Thymus (tissue), 11 donors: ENCODE data around the gene TKT. TPM values are rescaled to one million over a fixed set of nuclear protein-coding genes. Genes with fewer than 3 reads are reported as not detected.
A peak's percentile ranks its signal among the peaks of the same experiment; 100 is the strongest.

Experiments
- DNase-seq, 9 donors: peaks; one replicate each; pipeline ENCODE4 v3.0.0-alpha.2; 2013; ENCODE audit warnings: low spot score in 9 of 9, low read depth in 6 of 9, missing footprints in 1 of 9
- H3K27ac ChIP-seq, 2 donors: one replicate each; pipeline ENCODE4 v1.5.1; 2013; ENCODE audit warnings: control low read depth in 1 of 2, low read depth in 1 of 2, low read length in 1 of 2, mild to moderate bottlenecking in 1 of 2, moderate library complexity in 1 of 2
- H3K27me3 ChIP-seq, 2 donors: one replicate each; pipeline ENCODE4 v1.5.1; 2013; ENCODE audit warnings: low read length in 1 of 2; ENCODE audit not compliant: control insufficient read depth in 2 of 2, insufficient read depth in 1 of 2
- H3K36me3 ChIP-seq, 2 donors: one replicate each; pipeline ENCODE4 v1.5.1; 2013; ENCODE audit warnings: low read length in 1 of 2, mild to moderate bottlenecking in 1 of 2, moderate library complexity in 1 of 2; ENCODE audit not compliant: control insufficient read depth in 2 of 2, insufficient read depth in 2 of 2
- H3K4me1 ChIP-seq, 2 donors: one replicate each; pipeline ENCODE4 v1.5.1; 2013; ENCODE audit warnings: low read length in 2 of 2; ENCODE audit not compliant: control insufficient read depth in 2 of 2, insufficient read depth in 2 of 2
- H3K4me3 ChIP-seq, 2 donors: one replicate each; pipeline ENCODE4 v1.5.1; 2013; ENCODE audit warnings: low read length in 2 of 2, control low read depth in 1 of 2, mild to moderate bottlenecking in 1 of 2
- H3K9me3 ChIP-seq, 2 donors: one replicate each; pipeline ENCODE4 v1.5.1; 2013; ENCODE audit warnings: low read length in 1 of 2, mild to moderate bottlenecking in 1 of 2; ENCODE audit not compliant: control insufficient read depth in 2 of 2, insufficient read depth in 1 of 2
- WGBS: extraction: QIAGEN DNeasy Blood & Tissue Kit; methylation state at CpG from one replicate; pipeline ENCODE4 v1.1.7; 2013; 5-methylcytosine and 5-hydroxymethylcytosine counted together
- polyA plus RNA-seq: library from polyadenylated mRNA; stranded (reverse); fragments of 200-250 nt; gene quantifications from one replicate; pipeline ENCODE4 v1.2.3, GENCODE V29; 2013
- total RNA-seq: library from RNA; stranded (reverse); fragments of 120-200 nt; gene quantifications from one replicate; pipeline ENCODE4 v1.2.4, GENCODE V29; 2013
- donor health status: healthy.

The TKT gene
- total and polyA plus RNA-seq, 2 donors: 90.6 to 179 TPM

GRCh38 chr3:53200501-53201498, 55.0 kb downstream of the TKT start:
- Histone ChIP-seq H3K4me1 (peaks cover 0 to 7% of the 10 kb centered on the region in 2 donors), H3K36me3 (no peaks in the 10 kb centered on the region)

GRCh38 chr3:53199834-53200233, 56.0 kb downstream of the TKT start:
- no peak for DNase-seq
- Histone ChIP-seq H3K27ac (no peak overlapping the region), H3K27me3 (peaks cover 0 to 3% of the 10 kb centered on the region in 2 donors), H3K4me1 (peaks cover 0 to 10% of the 10 kb centered on the region in 2 donors), H3K36me3 (no peaks in the 10 kb centered on the region), H3K9me3 (no peaks in the 10 kb centered on the region), H3K4me3 (no peak overlapping the region)
- 81% methylated on average over 3 of the region's 3 CpGs for WGBS

More at GRCh38 chr3:53200501-53201498, 55.0 kb downstream of the TKT start:
- 94% methylated on average over 19 of the region's 19 CpGs for WGBS
- Histone ChIP-seq H3K27ac (no peak overlapping the region), H3K9me3 (no peaks in the 10 kb centered on the region), H3K27me3 (peaks cover 0 to under 1% of the 10 kb centered on the region in 2 donors), H3K4me3 (no peak overlapping the region)
- DNase-seq: no peak

GRCh38 chr3:53198996-53199395, 56.8 kb downstream of the TKT start:
- H3K36me3 ChIP-seq: no peaks in the 10 kb centered on the region
- no peak for DNase-seq
- peaks cover 0 to 15% of the 10 kb centered on the region in 2 donors for H3K4me1 ChIP-seq
- WGBS: 97% methylated on average over 7 of the region's 7 CpGs
- H3K27ac ChIP-seq: no peak overlapping the region
- no peak overlapping the region for H3K4me3 ChIP-seq
- peaks cover 0 to 3% of the 10 kb centered on the region in 2 donors for H3K27me3 ChIP-seq
- H3K9me3 ChIP-seq: no peaks in the 10 kb centered on the region

GRCh38 chr3:53198256-53198977, 57.4 kb downstream of the TKT start:
- Histone ChIP-seq H3K27me3 (peaks cover 0 to 3% of the 10 kb centered on the region in 2 donors), H3K36me3 (no peaks in the 10 kb centered on the region), H3K4me3 (no peak overlapping the region), H3K9me3 (no peaks in the 10 kb centered on the region), H3K4me1 (peaks cover 0 to 15% of the 10 kb centered on the region in 2 donors), H3K27ac (no peak overlapping the region)
- DNase-seq: no peak
- 85% methylated on average over 10 of the region's 10 CpGs for WGBS

- Histone ChIP-seq H3K36me3 (peaks cover 3% of the 10 kb centered on the region in 2 donors), H3K9me3 (no peaks in the 10 kb centered on the region), H3K27ac (no peak overlapping the region), H3K4me3 (no peak overlapping the region), H3K27me3 (peaks cover 0 to 3% of the 10 kb centered on the region in 2 donors), H3K4me1 (peaks cover 0 to 20% of the 10 kb centered on the region in 2 donors)
- WGBS: 76% methylated on average over 17 of the region's 17 CpGs
- peak in 1 of 9 donors; percentile 37 for DNase-seq
These were observed 59.0 kb downstream of the TKT start for GRCh38 chr3:53196575-53197407.

- Histone ChIP-seq H3K4me3 (no peak overlapping the region), H3K9me3 (no peaks in the 10 kb centered on the region), H3K27me3 (peaks cover 0 to 3% of the 10 kb centered on the region in 2 donors), H3K27ac (no peak overlapping the region), H3K36me3 (peaks cover 3 to 6% of the 10 kb centered on the region in 2 donors), H3K4me1 (peaks cover 0 to 21% of the 10 kb centered on the region in 2 donors)
- 30% methylated on average over 36 of the region's 36 CpGs for WGBS
- DNase-seq: peak in 7 of 9 donors; percentile 37 to 71 (median 47)
These were observed 59.9 kb downstream of the TKT start for GRCh38 chr3:53195602-53196574.

GRCh38 chr3:53195066-53195450, 60.8 kb downstream of the TKT start:
- no peak for DNase-seq
- H3K9me3 ChIP-seq: no peaks in the 10 kb centered on the region
- 97% methylated on average over 10 of the region's 10 CpGs for WGBS
- peaks cover 0 to 3% of the 10 kb centered on the region in 2 donors for H3K27me3 ChIP-seq
- no peak overlapping the region for H3K4me3 ChIP-seq
- H3K4me1 ChIP-seq: peaks cover 0 to 29% of the 10 kb centered on the region in 2 donors
- peaks cover 6 to 10% of the 10 kb centered on the region in 2 donors for H3K36me3 ChIP-seq
- no peak overlapping the region for H3K27ac ChIP-seq
